ENCODE data around the gene CDH9. TPM values are rescaled to one million over a fixed set of nuclear protein-coding genes. Genes with fewer than 3 reads are reported as not detected.

The CDH9 gene, protein sequence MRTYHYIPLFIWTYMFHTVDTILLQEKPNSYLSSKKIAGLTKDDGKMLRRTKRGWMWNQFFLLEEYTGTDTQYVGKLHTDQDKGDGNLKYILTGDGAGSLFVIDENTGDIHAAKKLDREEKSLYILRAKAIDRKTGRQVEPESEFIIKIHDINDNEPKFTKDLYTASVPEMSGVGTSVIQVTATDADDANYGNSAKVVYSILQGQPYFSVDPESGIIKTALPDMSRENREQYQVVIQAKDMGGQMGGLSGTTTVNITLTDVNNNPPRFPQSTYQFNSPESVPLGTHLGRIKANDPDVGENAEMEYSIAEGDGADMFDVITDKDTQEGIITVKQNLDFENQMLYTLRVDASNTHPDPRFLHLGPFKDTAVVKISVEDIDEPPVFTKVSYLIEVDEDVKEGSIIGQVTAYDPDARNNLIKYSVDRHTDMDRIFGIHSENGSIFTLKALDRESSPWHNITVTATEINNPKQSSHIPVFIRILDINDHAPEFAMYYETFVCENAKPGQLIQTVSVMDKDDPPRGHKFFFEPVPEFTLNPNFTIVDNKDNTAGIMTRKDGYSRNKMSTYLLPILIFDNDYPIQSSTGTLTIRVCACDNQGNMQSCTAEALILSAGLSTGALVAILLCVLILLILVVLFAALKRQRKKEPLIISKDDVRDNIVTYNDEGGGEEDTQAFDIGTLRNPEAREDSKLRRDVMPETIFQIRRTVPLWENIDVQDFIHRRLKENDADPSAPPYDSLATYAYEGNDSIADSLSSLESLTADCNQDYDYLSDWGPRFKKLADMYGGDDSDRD
- not detected in 2 replicates for total RNA-seq (2014; rRNA removed; shearing (Covaris generic))

DNA sequence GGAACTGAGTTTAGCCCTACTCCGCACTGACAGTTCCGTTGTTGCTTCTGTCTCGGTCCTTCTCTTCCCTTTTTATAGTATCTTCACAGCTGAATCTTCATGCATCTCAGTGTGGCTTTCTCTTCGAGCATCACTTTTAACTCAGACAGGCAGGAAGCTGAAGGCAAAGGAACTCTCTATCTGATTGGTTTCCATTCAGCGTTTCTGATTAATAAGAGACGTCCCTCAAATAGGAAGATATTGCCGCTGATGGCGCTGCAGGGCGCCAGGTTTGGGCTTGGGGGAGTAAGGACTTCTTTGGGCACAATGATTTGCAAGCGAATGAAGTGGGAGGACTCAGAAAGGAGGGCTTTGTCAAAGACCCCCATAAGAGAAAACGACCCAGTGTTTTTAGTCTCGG, at the start of gene CDH9:
TSS of gene CDH9 (minus strand) at position 111 of the 400 bp plus-strand sequence. CDS start 50,253 bp downstream, outside the sequence.
- DNase-seq (ENCODE audit: low read depth) = no peak

DNA sequence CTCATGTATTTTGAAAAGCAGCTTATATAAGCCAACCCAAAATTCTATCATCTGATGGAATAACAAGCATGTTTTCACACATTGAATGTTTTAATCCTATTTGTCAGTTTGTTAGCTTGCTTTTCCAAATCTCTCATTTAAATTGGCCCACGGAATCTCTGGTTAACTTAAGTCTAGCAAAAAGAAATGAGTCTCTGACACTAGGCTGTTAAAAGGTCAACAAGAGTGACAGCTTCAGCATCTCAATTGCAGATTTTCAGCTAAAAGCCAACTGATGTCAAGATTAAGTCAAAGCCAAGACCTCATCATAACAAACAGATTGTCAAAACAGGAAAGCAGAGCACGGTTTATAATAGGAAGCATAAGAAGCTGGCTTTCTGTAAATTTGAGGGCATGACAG, 49.4 kb upstream of the CDH9 start:
- DNase-seq (ENCODE audit: low read depth) = no peak

DNA sequence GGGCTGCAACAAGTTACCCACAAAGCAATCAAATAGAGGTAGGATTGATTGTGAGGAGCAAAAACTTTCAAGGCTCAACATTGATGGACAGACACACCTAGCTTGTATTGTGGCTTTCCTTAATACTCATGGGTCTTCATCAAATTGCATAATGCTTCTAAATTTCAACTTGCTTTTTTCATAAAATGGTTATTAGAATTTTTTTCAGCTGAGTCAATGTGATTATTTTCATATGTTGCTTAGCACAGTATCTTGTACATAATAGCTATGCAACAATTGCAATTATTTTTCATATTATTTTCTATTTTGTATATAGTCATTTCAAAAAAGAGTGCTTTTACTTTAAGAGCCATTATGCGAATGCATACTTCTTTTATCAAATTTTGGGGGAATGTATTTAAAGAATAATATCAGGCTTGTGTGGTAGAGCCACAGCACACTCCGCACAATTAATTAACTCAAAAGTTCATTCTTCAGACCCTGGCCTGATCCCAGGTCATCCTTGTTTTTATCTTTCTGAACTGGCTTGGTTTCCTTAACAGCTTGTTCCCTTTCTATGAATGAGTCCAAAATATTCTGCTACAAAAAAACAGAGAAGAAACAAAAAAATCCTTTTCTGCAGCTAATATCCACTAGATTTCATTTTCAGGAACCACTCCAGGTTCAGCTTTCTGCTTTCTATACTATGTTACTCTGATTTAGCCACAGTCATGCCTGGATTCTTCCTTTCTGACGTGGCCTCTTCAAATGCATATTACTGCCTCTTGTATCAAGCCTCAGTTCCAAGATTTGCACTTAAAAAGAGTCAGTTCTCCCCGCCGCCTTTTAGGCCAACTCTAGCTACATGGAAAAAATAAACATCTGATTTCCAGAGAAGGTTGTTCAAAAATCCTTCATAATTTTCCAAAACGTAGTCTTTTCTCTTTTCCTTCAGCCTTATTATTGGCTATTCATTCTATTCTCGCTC, 45.3 kb upstream of the CDH9 start:
- no peak for DNase-seq (ENCODE audit: low read depth)

DNA sequence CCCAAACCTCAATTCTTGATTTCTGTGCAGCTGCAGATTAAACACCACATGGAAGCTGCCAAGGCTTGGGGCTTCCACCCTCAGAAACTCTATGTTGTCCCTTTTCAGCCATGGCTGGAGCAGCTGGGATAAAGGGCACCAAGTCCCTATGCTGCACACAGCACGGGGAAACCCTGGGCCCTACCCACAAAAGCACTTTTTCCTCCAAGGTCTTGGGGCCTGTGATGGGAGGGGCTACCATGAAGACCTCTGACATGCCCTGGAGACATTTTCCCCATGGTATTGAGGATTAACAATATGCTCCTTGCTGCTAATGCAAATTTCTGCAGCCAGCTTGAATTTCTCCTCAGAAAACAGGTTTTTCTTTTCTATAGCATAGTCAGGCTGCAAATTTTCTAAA, 41.8 kb upstream of the CDH9 start:
- DNase-seq (ENCODE audit: low read depth) = no peak

DNA sequence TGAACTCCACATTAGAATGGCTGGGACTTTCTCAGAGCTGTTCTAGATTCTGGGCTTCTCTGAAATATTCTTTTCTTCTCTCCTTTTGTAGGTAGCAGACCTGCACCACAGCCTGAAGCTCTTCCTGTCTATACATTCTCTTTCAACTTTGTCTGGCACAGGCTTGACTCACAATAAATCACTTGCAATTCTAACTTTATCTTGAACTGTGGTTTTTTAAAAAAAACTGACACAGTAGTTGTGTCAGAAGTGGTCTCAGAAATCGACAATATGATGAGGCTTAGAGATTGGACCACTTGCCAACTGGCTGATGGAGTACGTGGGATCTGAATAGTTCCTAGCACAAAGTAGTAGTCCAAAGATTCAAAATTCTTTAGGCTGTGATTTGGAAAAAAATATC, 24.1 kb upstream of the CDH9 start:
- DNase-seq (ENCODE audit: low read depth) = no peak

DNA sequence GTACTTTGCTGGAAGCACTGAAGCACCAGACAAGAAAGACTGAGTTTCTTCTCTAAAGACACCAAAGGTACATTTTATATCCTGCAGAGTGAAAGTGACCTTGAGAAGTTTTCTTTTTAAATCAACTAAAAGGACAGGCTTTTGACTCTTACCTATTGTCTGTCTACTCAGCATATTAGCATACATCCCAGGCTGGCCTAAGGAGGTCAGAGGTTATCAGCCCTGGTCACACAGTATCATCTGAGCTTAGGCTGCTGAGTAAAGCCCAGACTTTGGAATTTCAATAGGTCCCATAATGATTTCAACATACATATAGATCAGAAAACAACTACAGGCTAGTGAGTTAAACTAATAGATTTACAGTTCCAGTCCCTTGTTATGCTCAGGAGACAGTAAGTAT, 10.1 kb upstream of the CDH9 start:
- no peak for DNase-seq (ENCODE audit: low read depth)

DNA sequence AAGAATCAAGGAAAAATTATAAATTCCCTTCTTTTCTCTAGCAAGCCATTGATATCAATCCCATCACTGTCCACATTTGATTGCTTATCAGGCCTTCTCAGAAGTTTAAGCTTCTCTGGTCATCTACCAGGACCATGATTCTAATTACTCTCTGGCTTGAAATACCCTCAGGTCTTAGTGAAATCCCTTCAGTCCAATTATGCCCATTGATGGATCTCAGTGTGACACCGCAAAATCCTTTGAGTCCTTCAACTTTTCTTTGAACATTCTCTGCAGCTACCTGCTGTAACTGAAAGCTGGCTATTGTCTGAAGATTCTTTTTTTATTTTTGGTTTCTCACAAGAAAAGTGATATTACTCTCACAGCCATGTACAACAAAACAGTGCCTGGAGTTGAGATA, 3.0 kb upstream of the CDH9 start:
- DNase-seq (ENCODE audit: low read depth) = no peak

DNA sequence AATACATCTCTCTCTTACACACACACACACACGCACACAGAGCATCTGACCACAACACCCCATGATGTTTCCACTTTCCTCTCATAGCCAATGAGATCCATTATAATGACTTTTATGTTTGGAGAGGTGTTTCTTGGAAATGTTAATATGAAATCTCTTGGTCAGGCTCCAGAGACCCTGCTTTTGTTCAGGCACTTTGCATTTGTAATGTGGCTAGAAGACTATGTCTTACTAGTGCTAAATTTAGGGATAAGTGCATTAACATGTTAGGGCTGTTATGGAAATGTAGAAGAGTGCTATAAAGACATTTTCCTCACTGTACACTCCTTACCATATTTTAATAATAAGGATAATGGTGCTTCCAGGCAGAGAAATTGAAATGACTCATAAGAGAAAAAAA, 3.8 kb downstream of the CDH9 start:
- DNase-seq (ENCODE audit: low read depth) = no peak

DNA sequence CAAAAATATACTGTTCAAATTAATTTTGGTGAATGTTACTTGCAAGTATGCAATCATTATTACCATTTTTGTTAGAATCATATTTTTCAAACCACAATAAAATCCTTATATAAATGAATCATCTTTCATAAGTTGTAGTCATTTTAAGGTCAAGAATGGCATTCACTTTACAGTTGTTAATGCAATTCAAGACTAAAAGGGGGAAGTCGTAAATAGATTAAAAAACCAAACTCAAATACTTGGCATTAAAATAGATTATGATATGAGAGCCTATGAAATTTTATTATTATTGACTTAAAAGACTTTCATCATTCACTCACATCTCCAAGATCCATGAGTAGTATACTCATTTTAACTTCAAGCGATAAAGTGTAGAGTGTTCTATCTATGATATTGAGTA, 11.6 kb downstream of the CDH9 start:
- DNase-seq (ENCODE audit: low read depth) = no peak

DNA sequence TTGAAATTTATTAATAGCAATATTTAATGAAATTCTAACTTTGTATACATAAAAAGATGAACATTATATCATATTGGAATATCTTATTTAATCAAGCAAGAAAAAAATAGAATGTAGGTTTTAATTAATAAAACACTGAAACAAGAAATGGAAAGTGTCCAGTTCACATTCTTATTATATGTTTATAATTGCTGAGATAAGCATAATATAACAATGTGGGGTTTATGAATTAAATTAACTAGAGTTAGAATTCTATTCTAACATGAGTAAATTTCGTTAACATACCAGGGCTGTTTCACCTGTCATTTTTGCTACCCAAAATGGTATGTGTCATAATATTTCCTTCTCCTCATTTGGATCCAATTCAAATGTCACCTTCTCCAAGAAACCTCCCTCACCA, 12.3 kb downstream of the CDH9 start:
- DNase-seq (ENCODE audit: low read depth) = no peak

DNA sequence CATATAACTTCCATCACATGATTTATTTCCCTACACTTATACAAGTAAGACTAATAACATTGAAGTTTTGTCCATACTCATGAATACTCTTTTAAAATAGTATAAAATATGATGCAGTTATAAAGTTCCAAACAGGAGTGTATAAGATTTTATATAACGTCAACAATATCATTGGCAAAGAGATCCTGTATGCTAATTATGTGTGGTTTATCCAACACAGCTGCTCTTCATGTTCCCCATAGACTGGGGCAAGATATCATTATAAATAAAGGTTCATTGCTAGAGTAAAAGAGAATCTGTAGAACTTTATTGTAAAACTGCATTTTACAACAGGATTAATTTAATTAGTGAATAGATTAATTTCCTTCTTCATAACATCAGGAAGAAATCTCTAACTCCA, 16.9 kb downstream of the CDH9 start:
- no peak for DNase-seq (ENCODE audit: low read depth)

DNA sequence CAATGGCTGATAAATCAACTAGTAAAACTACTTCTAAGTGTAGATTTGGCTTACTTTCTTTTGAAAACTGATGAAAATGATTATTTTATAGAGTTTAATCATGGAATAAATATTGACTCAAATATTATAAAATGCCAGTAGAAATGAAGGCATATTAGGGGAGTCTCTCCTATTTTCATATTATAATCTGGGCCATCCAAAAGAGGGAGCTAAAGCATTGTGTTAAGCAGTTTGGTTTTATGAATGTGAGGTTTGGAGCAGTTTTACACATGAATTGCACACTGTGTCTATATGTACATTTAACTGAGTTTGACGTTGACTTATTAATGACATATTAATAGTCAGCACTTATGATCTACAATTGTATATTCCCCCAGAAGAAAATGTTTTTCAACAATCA, 17.4 kb downstream of the CDH9 start:
- DNase-seq (ENCODE audit: low read depth) = no peak

DNA sequence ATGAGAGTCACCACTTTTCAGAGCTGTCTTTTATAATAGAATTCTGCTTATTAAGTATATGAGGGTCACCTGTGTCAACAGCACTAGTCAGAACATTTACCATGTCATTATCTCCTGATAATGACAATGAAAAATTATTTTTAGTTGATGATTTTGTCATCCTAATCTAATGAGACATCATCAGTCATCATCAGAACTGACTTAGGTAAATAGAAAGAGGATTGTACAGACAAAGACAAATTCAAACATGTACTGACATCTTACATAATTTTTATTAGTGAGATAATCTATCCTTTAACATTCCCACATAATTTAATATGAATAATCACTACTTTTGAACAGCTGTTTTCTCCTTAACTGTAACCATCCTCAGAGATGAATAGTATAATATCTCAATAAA, 22.6 kb downstream of the CDH9 start:
- no peak for DNase-seq (ENCODE audit: low read depth)

DNA sequence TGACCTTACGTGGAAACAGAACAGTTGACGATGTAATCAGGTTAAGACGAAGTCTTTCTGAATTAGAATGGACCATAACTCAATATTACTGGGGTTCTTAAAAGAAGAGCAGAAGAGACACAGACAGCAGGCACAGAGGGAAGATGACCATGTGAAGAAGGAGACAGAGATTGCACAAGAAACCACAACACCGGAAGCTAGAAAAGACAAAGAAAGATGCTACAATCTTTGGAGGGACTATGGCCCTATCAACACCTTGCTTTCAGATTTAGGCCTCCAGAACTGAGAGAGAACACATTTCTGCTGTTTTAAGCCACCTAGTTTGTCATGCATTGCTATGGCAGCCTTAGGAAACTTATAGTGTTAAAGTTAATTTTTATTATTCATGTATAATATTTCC, 27.1 kb downstream of the CDH9 start:
- DNase-seq (ENCODE audit: low read depth) = no peak

DNA sequence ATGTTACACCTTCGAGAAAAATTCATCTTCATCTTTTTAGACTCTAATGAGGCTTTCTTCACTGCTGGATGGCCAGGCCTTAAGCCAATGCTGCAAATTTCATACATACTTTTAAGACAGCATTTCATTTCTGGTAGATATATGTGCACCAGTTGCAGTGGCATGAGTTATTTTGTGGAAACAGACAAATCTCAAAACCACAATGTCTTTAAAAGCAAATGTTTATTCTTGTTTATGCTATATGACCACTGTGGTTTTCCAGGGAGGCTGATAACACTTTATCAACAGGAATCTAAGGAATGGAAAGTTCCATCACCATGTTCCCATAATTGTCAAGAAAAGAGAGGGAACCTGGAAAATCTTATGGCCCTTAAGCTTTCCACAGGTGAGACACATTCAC, 27.7 kb downstream of the CDH9 start:
- DNase-seq (ENCODE audit: low read depth) = no peak

DNA sequence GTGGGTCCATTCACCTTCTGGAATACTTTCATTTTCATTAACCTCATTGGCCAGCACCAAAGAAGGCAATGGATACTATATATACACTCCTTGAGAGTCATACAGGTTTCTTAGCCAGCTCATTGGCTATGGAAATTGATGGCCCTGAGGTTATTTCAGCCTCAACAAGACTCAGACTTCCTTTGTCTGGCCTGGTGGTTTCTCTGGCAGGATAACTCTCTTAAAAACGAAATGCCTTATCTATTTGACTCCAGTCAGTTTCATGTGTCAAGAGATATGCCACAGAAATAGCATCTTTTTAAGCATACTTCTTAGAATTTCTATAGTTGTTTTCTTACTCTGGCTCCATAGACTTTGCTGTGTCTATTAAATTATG, 28.9 kb downstream of the CDH9 start:
- DNase-seq (ENCODE audit: low read depth) = no peak

DNA sequence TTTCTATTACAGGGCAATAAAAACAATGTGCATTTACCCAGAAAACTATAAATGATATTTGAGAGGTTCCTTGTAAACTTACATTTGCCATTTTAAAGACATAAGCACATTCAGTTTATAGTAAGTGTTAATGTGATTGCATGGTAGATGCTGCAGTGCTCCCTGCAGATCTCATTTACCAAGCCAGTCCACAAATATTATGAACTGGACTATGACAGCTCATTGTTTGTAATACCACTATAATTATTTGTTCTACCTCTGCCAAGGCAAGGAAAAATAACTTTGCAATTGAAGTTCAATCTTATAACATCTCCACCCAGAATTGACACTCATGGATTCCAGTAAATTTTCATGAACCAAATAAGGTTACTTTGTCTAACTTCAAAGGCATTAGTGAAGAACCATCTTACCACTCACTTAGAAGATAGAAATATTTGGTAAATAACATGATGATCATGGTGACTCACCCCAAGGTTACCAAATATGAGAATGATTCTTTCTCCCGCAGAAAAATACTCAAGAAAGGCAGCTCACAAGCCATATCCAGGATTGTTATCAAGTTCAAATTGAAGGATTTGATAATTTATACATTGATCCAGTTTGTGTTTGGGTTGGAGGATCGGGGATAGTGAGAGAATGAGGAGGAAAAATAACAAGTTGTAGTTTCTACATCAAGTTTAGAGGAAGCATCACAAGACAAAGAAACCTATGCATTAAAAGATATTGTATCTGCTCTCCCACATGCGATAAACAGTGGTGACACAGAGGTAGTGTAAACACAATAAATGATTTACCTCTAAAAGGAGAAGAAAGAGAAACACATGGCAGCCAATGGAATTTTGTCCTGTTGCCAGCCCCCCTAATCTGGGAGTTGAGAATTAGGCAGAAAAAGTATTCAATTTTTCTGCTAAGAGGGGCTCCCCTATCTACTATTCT, 29.5 kb downstream of the CDH9 start:
- DNase-seq (ENCODE audit: low read depth) = no peak

DNA sequence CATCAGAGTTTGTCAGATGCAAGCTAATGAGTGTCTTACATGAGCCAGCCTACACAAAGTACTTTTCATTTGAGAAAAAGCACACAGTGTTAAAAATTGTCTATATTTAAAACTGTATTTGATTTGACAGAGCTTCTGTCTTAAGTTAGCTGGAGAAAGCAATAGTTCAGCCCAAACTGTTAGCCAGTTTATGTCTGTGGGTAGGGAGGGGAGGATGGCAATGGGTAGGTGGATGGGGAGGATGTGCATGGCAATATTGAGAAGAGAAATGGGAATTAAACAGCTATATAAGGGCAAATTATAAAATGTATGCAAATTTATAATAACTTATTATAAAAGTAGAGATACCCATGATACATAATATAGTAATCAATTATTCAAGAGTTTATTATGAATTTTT, 31.3 kb downstream of the CDH9 start:
- DNase-seq (ENCODE audit: low read depth) = no peak

DNA sequence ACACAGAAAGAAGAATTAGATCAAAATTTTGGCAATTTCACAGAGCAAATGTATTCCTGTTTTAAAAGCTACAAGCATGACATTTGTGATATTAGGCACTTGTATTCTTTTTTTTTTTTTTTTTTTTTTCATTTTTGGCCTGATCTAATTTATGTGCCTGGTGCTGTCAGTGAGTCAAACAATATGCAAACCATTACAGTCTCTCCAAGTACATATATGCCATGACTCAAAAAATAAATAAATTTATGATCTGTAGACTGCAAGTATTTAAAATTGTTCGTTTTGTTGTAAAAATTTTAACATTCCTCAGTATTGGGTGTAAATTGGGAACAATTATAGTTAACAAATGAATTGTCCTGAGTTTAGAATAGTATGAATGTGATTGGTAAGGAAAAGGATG, 51.4 kb downstream of the CDH9 start:
- no peak for DNase-seq (ENCODE audit: low read depth)

DNA sequence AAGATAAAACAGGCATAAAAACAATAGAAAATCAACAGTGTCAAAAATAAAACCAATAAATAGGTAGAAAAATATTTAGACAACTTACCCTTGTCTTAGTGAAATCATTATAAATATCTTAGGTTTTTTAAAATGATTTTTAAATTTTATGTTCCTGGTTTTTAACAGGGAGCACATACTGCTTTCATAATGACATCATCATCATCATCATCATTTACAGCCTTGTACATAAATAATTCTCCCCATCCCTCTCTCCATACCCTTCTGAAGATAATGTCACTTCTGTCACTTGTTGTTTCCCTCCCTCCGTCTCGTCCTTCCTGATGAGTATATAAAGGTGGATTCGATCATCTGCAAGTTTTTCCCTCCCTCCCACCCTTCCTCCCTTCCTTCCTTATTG, 56.6 kb downstream of the CDH9 start:
- no peak for DNase-seq (ENCODE audit: low read depth)

DNA sequence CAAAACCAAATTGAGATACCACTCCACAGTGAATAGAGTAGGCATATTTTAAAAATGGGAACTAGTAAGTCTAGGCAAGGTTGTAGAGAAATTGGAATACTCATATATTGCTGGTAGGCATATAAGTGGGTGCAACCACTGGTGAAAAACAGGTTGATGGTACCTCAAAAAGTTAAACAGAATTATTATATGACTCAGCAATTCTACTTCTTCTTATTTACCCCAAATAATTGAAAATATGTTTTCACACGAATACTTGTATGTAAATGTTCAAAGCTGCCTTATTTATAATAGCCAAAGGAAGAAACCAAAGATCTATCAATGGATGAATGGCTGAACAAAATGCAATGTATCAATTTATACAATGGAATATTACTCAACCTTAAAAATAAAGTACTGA, 79.1 kb downstream of the CDH9 start:
- no peak for DNase-seq (ENCODE audit: low read depth)

Data from Daoy (cell line).